Neural cell (in vitro differentiated cells): ENCODE measurements around the gene AVPR1B. TPM values are rescaled to one million over a fixed set of nuclear protein-coding genes. Genes with fewer than 3 reads are reported as not detected.

Experiments used
- H2AFZ ChIP-seq: fragments of 200-600, 300-800 bp; sonication (generic), shearing (Covaris generic); 2 replicates; pipeline ENCODE4 v1.6.0; 2014; ENCODE audit warnings: low read depth, mild to moderate bottlenecking, antibody characterized with exemption, low read length, moderate library complexity
- H3F3A ChIP-seq: fragments of 200-600 bp; shearing (Covaris generic); 2 replicates; pipeline ENCODE4 v1.6.1; 2016; ENCODE audit warnings: mild to moderate bottlenecking, moderate library complexity, mixed read lengths, antibody characterized with exemption, low read length; ENCODE audit not compliant: insufficient read depth, poor library complexity, severe bottlenecking
- H3K27ac ChIP-seq: fragments of 200-600, 300-800 bp; sonication (generic), shearing (Covaris generic); 2 replicates; pipeline ENCODE4 v1.5.1; 2014; ENCODE audit warnings: mild to moderate bottlenecking, low read length, moderate library complexity
- H3K27me3 ChIP-seq: fragments of 300-800, 200-600 bp; sonication (generic), shearing (Covaris generic); 2 replicates; pipeline ENCODE4 v1.6.0; 2014; ENCODE audit warnings: mild to moderate bottlenecking, low read depth, low read length, moderate library complexity; ENCODE audit not compliant: insufficient read depth
- H3K36me3 ChIP-seq: fragments of 300-800, 200-600 bp; sonication (generic), shearing (Covaris generic); 2 replicates; pipeline ENCODE4 v1.5.1; 2014; ENCODE audit warnings: mild to moderate bottlenecking, antibody characterized with exemption, low read length, moderate library complexity; ENCODE audit not compliant: insufficient read depth
- H3K4me2 ChIP-seq: fragments of 300-800, 200-600 bp; sonication (generic), shearing (Covaris generic); 2 replicates; pipeline ENCODE4 v1.6.0; 2014; ENCODE audit warnings: mild to moderate bottlenecking, low read length
- H3K4me3 ChIP-seq: fragments of 300-800, 200-600 bp; sonication (generic), shearing (Covaris generic); 2 replicates; pipeline ENCODE4 v1.5.1; 2014; ENCODE audit warnings: mild to moderate bottlenecking, low read length, moderate library complexity
- H3K79me2 ChIP-seq: fragments of 200-600 bp; shearing (Covaris generic); replicated peaks from 2 replicates; pipeline ENCODE4 v1.6.0; 2014; ENCODE audit warnings: mild to moderate bottlenecking, low read length, moderate library complexity; ENCODE audit not compliant: insufficient read depth
- H3K9ac ChIP-seq: fragments of 300-800, 200-600 bp; sonication (generic), shearing (Covaris generic); 2 replicates; pipeline ENCODE4 v1.6.1; 2016; ENCODE audit warnings: mild to moderate bottlenecking, low read length, mixed read lengths
- H3K9me2 ChIP-seq: fragments of 200-600 bp; shearing (Covaris generic); 2 replicates; pipeline ENCODE4 v1.6.1; 2016; ENCODE audit warnings: mild to moderate bottlenecking, low read length, mixed read lengths; ENCODE audit not compliant: insufficient read depth
- H3K9me3 ChIP-seq: fragments of 200-600, 300-800 bp; sonication (generic), shearing (Covaris generic); 2 replicates; pipeline ENCODE4 v1.6.1; 2016; ENCODE audit warnings: mild to moderate bottlenecking, mixed run types, low read length, moderate library complexity, mixed read lengths
- H4K20me1 ChIP-seq: fragments of 200-600 bp; shearing (Covaris generic); 2 replicates; pipeline ENCODE4 v1.6.1; 2016; ENCODE audit warnings: mild to moderate bottlenecking, mixed run types; ENCODE audit not compliant: insufficient read depth
- CTCF ChIP-seq: fragments of 450-650 bp; IDR thresholded peaks from 2 replicates; pipeline ENCODE4 v1.5.1; 2014; ENCODE audit warnings: antibody characterized with exemption, mild to moderate bottlenecking, moderate library complexity; ENCODE audit not compliant: poor library complexity, severe bottlenecking
- EP300 ChIP-seq: fragments of 450-650 bp; conservative IDR thresholded peaks from 2 replicates; pipeline ENCODE4 v1.6.1; 2014; ENCODE audit warnings: antibody characterized with exemption, mild to moderate bottlenecking, moderate library complexity; ENCODE audit not compliant: poor library complexity, severe bottlenecking
- EZH2 ChIP-seq: fragments of 200-600, 300-800 bp; shearing (Covaris generic), sonication (generic); IDR thresholded peaks from 2 replicates; pipeline ENCODE4 v1.6.1; 2014; ENCODE audit warnings: antibody characterized with exemption, low read length, borderline replicate concordance, mild to moderate bottlenecking; ENCODE audit not compliant: insufficient read depth, poor library complexity, severe bottlenecking
- MXI1 ChIP-seq: fragments of 450-650 bp; conservative IDR thresholded peaks from 2 replicates; pipeline ENCODE4 v1.6.1; 2014; ENCODE audit warnings: antibody characterized with exemption, mild to moderate bottlenecking; ENCODE audit not compliant: poor library complexity, severe bottlenecking
- POLR2AphosphoS5 ChIP-seq: IDR thresholded peaks from 2 replicates; pipeline ENCODE4 v1.6.1; 2012
- RAD21 ChIP-seq: fragments of 450-650 bp; conservative IDR thresholded peaks from 2 replicates; pipeline ENCODE4 v1.6.1; 2014; ENCODE audit warnings: antibody characterized with exemption, mild to moderate bottlenecking, moderate library complexity
- SMC3 ChIP-seq: fragments of 450-650 bp; conservative IDR thresholded peaks from 2 replicates; pipeline ENCODE4 v1.6.1; 2014; ENCODE audit warnings: antibody characterized with exemption, mild to moderate bottlenecking, moderate library complexity; ENCODE audit not compliant: poor library complexity
- TAF1 ChIP-seq: IDR thresholded peaks from 2 replicates; pipeline ENCODE4 v1.6.1; 2012; ENCODE audit warnings: low read depth
- polyA plus RNA-seq: library from polyadenylated mRNA; depleted of rRNA; stranded (reverse); fragments of >200 nt; gene quantifications from 2 replicates; pipeline ENCODE4 v1.2.3, GENCODE V29; 2014
- TF ChIP-seq, protein P1 (sequence below): IDR thresholded peaks from 2 replicates; pipeline ENCODE4 v1.6.1; 2012; ENCODE audit warnings: borderline replicate concordance

AVPR1B gene
- polyA plus RNA-seq, 1 donor from 2014 or later = not detected

GRCh38 chr1:206110820-206111219 is 6.4 kb downstream of the AVPR1B start:
- no peaks in the 10 kb centered on the region for H3K9me2 ChIP-seq
- TF ChIP-seq RAD21 = no peak
- no peak for TF ChIP-seq CTCF
- TF ChIP-seq POLR2AphosphoS5 = no peak
- no peak for TF ChIP-seq SMC3
- TF ChIP-seq TAF1 = no peak
- TF ChIP-seq, protein P1, sequence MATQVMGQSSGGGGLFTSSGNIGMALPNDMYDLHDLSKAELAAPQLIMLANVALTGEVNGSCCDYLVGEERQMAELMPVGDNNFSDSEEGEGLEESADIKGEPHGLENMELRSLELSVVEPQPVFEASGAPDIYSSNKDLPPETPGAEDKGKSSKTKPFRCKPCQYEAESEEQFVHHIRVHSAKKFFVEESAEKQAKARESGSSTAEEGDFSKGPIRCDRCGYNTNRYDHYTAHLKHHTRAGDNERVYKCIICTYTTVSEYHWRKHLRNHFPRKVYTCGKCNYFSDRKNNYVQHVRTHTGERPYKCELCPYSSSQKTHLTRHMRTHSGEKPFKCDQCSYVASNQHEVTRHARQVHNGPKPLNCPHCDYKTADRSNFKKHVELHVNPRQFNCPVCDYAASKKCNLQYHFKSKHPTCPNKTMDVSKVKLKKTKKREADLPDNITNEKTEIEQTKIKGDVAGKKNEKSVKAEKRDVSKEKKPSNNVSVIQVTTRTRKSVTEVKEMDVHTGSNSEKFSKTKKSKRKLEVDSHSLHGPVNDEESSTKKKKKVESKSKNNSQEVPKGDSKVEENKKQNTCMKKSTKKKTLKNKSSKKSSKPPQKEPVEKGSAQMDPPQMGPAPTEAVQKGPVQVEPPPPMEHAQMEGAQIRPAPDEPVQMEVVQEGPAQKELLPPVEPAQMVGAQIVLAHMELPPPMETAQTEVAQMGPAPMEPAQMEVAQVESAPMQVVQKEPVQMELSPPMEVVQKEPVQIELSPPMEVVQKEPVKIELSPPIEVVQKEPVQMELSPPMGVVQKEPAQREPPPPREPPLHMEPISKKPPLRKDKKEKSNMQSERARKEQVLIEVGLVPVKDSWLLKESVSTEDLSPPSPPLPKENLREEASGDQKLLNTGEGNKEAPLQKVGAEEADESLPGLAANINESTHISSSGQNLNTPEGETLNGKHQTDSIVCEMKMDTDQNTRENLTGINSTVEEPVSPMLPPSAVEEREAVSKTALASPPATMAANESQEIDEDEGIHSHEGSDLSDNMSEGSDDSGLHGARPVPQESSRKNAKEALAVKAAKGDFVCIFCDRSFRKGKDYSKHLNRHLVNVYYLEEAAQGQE = no peak
- TF ChIP-seq MXI1 = no peak
- TF ChIP-seq EP300 = no peak
- TF ChIP-seq EZH2 = no peak

DNA sequence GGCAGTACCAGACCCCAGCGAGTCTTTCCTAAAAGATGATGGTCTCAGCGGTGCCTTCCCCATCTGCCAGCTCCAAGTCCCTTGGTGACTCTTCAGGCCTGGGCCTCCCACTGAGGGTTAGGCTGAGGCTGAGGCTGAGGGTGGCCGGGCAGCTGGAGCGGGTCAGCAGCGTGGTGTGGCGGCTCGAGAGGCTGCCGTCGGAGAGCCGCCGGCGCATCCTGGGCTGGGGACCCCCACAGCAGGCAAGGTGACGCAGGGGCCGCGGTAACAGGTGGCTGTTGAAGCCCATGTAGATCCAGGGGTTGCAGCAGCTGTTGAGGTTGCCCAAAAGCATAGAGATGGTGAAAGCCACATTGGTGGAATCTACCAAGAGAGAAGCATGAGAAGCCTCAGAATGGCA is 7.0 kb downstream of the AVPR1B start:
- Histone ChIP-seq H3K27ac (no peak overlapping the region), H3K27me3 (no peaks in the 10 kb centered on the region), H3K4me2 (no peak overlapping the region), H3F3A (no peaks in the 10 kb centered on the region), H3K9ac (no peak overlapping the region), H4K20me1 (no peaks in the 10 kb centered on the region), H3K9me3 (no peaks in the 10 kb centered on the region), H2AFZ (no peak overlapping the region), H3K9me2 (no peaks in the 10 kb centered on the region), H3K4me3 (no peak overlapping the region), H3K36me3 (no peaks in the 10 kb centered on the region), H3K79me2 (no peaks in the 10 kb centered on the region)
- TF ChIP-seq POLR2AphosphoS5 = no peak
- TF ChIP-seq MXI1 = no peak
- no peak for TF ChIP-seq EP300
- no peak for TF ChIP-seq CTCF
- TF ChIP-seq SMC3 = no peak
- no peak for TF ChIP-seq EZH2
- TF ChIP-seq, protein P1 = no peak
- TF ChIP-seq TAF1 = no peak
- no peak for TF ChIP-seq RAD21

More at GRCh38 chr1:206110820-206111219, 6.4 kb downstream of the AVPR1B start:
- no peak overlapping the region for H3K27ac ChIP-seq
- H3K9ac ChIP-seq = no peak overlapping the region
- H3K36me3 ChIP-seq = no peaks in the 10 kb centered on the region
- no peak overlapping the region for H2AFZ ChIP-seq
- H3K4me3 ChIP-seq = no peak overlapping the region
- no peaks in the 10 kb centered on the region for H4K20me1 ChIP-seq
- no peaks in the 10 kb centered on the region for H3F3A ChIP-seq
- no peaks in the 10 kb centered on the region for H3K9me3 ChIP-seq
- no peaks in the 10 kb centered on the region for H3K79me2 ChIP-seq
- no peaks in the 10 kb centered on the region for H3K27me3 ChIP-seq
- H3K4me2 ChIP-seq = no peak overlapping the region
